ENCODE results near the gene C11orf98.
"Not testable (repeated sequence)": the region's sequence is repeated elsewhere in the genome, so short reads cannot be mapped to it uniquely, and the experiment has no call there.

C11orf98 gene

GRCh38 chr11:62682518-62682917, 17.5 kb upstream of the C11orf98 start:
- DNase-seq (ENCODE audit: low spot score) = no peak

GRCh38 chr11:62680825-62681240, 15.8 kb upstream of the C11orf98 start:
- peak; percentile 64 for DNase-seq (ENCODE audit: low spot score)

GRCh38 chr11:62678770-62679696, 14.0 kb upstream of the C11orf98 start, which contains the start of gene UBXN1:
Gene UBXN1 (minus strand): TSS chr11:62679073. CDS start chr11:62678923, 150 bp downstream.
- DNase-seq (ENCODE audit: low spot score) = peak; percentile 87

DNA sequence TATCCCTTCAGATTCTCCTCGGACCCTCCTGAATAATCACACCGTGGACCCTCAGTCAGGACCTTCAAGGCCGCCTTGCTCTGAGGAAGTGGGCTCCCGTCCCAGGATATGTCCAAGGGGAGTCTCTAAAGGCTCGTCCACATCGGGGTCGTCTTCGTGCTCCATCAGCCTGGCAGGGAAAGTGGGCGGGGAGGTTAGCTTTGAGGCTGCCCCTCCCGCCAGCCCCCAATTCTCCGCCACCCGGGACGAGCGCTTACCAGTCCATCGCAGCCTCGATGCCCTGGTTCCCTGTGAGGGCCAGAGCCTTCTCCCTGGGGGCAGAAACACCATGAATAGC, 13.4 kb upstream of the C11orf98 start:
- DNase-seq (ENCODE audit: low spot score) = no peak

DNA sequence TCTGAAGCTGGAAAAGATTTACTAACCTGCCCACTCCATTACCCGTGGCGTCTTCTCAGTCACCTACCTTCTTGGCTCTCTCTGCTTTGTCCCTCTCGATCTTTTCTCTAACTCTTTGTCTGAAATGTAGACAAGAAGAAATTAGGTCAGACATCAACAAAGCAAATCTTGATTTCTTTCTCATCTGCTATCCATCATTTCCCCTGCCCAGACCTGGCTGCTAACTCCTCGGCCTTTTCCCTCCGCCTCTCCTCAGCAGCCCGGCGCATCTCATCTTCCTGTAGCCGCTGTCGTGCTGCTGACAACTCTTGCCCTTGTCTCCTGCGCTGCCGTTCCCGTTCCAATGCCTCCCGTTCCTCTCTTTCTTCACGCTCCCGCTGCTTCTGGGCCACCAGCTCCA, 12.7 kb upstream of the C11orf98 start:
- no peak for DNase-seq (ENCODE audit: low spot score)

DNA sequence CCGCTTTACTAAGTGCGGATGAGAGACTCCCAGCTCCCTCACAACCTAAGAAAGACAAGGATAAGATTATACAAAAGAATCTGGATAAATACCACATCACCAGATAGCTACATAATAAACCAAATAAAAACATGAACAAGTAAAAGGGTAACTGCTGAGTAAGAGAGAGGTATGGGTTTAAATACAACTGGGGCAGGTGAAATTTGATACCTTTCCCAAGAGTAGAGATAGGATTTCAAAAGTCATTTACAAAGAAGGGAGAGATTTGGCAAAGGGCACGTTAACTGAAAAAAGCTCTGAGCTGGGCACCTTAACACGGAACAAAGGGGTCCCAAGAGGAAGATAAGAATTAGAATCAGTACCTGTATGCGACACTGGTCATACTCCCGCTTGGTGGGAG, 12.1 kb upstream of the C11orf98 start:
- no peak for DNase-seq (ENCODE audit: low spot score)

DNA sequence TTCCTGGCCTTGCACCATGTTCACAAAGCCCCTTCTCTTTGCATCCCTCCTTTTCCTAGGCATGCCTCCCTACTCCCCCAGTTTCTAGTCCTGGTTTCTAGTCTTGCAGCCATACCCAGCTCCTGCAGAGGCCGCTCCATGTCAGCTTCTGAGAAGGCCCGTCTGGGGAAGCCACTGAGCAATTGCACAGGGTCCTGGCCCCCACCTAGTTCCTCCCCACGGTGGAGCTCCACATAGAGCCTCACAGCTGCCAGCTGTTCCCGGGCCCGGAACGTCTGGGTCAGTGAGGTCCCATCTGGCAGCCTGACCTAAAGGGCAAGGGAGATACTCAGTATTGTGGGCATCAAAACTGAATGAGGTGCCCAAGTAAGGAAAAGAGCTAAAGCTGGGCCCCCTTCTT, 11.7 kb upstream of the C11orf98 start:
- no peak for DNase-seq (ENCODE audit: low spot score)

GRCh38 chr11:62675415-62675814, 10.4 kb upstream of the C11orf98 start:
- DNase-seq (ENCODE audit: low spot score) = not testable (repeated sequence)

GRCh38 chr11:62673196-62673525, 8.2 kb upstream of the C11orf98 start:
- DNase-seq (ENCODE audit: low spot score) = no peak

- DNase-seq (ENCODE audit: low spot score) = peak; percentile 72
Measured at GRCh38 chr11:62671608-62672389, 6.8 kb upstream of the C11orf98 start, which contains the start of the genes LBHD1 and UQCC3. Gene LBHD1 (minus strand): TSS chr11:62672267. CDS start chr11:62670031, 2,236 bp downstream. Gene UQCC3 (plus strand): TSS chr11:62671673. CDS start chr11:62671746, 73 bp downstream.

DNA sequence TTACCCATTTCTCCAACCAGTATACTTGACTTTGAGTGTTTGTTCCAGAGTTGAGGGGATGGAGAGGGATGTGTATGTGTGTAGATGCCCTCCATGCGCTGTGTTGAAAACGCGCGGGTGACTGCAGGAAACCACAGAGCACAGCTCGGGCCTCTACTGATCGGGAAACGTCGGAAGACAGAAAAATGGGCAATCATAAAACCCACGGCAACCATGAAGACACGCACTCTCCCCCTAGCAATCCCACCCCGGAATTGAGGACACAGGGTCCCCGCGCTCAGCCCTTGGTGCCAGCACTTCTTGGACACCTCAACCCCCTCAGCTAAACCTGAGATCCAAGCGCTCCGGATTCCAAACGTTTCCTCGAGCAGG, 6.2 kb upstream of the C11orf98 start:
- peak; percentile 42 for DNase-seq (ENCODE audit: low spot score)

DNA sequence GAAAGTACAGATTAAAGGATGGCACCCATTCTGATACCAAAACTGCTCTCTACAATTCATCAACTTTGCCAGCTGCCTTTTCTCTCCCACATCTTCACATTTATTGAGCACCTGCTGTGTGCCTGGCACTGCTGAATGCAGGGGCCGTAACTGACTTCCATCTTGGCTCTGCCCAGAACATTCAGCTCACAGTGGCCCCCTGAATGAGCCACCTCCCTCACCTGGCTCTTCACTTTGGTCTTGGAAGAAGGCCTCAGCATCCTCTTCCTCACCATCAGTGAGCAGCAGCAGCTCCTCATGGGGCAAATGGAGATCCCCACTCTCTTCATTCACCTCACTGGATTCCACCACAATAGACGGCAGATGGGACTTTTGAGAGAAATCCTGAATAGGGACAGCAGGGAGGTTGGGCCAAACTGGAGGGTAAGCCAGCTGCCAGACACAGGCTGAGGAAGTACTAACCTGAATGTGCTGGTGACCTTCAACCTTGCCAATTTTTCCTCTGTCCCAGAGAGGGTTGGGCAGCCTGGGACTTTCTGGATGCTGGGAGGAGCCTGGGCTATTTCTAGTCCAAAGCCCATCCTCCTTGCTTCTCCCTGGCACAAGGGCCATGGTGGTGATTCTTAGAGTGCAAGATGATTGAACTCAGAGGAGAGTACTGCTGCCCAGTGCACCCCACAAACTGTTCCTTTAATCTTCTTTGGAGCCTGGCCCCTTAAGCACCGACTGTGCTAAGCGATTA, 4.6 kb upstream of the C11orf98 start:
- DNase-seq (ENCODE audit: low spot score) = no peak

DNA sequence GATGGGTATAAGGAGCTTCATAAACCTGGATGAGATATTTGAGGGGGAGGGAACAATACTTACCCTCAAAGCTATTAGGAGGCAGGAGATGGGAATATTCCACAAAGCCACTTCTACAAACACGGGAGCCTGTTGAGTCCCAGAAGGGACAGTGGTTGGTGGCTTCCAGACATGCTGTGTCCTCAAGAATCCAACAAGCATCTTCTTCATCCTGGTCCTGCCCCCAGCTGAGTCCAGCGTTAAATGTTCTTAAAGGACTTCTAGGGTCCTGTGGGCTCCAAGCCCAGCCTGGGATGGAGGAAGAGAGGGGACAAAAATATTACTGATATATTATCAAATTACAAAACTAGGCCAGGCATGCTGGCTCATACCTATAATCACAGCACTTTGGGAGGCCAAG, 2.5 kb upstream of the C11orf98 start:
- DNase-seq (ENCODE audit: low spot score) = no peak

DNA sequence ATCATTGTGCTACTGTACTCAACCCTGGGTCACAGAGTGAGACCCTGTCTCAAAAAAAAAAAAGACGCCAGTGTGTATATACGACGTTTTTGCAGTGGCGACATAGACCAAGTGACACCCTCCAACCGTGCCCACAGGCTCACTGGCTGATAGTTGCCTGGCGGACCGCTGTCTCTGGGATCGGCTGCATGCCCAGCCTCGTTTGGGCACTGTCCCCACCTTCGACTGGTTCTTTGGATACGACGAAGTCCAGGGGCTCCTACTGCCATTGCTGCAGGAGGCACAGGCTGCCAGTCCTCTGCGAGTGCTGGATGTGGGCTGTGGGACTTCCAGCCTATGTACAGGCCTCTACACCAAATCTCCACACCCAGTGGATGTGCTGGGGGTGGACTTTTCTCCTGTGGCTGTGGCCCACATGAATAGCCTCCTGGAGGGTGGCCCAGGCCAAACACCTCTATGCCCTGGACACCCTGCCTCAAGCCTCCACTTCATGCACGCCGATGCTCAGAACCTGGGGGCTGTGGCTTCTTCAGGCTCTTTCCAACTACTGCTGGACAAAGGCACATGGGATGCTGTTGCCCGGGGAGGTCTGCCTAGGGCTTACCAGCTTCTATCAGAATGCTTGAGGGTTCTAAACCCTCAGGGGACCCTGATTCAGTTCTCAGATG, 1.4 kb upstream of the C11orf98 start:
- DNase-seq (ENCODE audit: low spot score) = no peak

- DNase-seq (ENCODE audit: low spot score) = no peak
Measured at GRCh38 chr11:62665599-62666258, 719 bp upstream of the C11orf98 start.

DNA sequence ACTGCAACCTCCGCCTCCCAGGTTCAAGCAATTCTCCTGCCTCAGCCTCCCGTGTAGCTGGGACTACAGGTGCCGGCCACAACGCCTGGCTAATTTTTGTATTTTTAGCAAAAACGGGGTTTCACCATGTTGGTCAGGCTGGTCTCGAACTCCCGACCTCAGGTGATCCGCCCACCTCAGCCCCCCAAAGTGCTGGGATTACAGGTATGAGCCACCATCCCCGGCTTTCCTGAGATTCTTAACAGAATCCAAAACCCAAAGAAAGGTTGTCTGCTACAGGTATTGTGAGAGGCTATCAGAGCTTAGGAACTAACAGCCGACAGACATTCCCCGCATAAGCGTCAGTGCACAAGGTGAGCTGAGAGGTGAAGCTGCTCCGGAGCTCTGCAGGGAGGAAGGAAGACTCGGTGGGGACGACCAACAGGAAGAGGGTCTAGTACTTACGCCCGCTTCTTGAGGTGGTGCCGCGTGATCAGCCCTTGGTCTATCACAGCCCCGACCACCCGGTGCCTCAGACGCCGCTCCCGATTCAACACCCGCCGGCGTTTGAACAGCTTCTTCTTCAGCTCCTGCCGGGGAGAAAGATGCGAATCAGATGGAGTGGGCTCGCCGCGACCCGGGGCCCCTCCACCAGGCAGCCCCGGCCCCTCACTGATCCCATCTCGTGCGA, 470 bp downstream of the C11orf98 start:
- peak; percentile 55 for DNase-seq (ENCODE audit: low spot score)

GRCh38 chr11:62656796-62657429, 8.1 kb downstream of the C11orf98 start:
- DNase-seq (ENCODE audit: low spot score) = no peak

- no peak for DNase-seq (ENCODE audit: low spot score)
Measured at GRCh38 chr11:62654297-62654696, 10.7 kb downstream of the C11orf98 start.

- DNase-seq (ENCODE audit: low spot score) = no peak
Measured at GRCh38 chr11:62652161-62653006, 12.6 kb downstream of the C11orf98 start.

Measured in LoVo (cell line).